HL-60 (cell line): ENCODE results near the gene RPS19BP1.

Source experiments
- DNase-seq, 2 experiments: peaks; one replicate each; pipeline ENCODE4 v3.0.0-alpha.2; 2010 to 2020; ENCODE audit warnings: low read depth in 1 of 2, low spot score in 1 of 2
- H3K27ac ChIP-seq: fragments of 250-450 bp; sonication (Bioruptor Pico); replicated peaks from 2 replicates; pipeline ENCODE4 v1.5.1; 2020; ENCODE audit warnings: mild to moderate bottlenecking, moderate library complexity
- H3K27me3 ChIP-seq: fragments of 250-450 bp; sonication (Bioruptor Pico); 2 replicates; pipeline ENCODE4 v1.5.1; 2021; ENCODE audit warnings: mild to moderate bottlenecking, moderate library complexity; ENCODE audit not compliant: insufficient read depth, poor library complexity, severe bottlenecking
- H3K4me3 ChIP-seq: replicated peaks from 2 replicates; pipeline ENCODE4 v1.5.1; 2011; ENCODE audit warnings: mild to moderate bottlenecking, control low read depth, low read length; ENCODE audit not compliant: insufficient read depth
- GABPA ChIP-seq: IDR thresholded peaks from 2 replicates; pipeline ENCODE4 v1.6.1; 2012; ENCODE audit warnings: low read depth
- POLR2AphosphoS5 ChIP-seq: IDR thresholded peaks from 2 replicates; pipeline ENCODE4 v1.6.1; 2012; ENCODE audit warnings: low read depth
- SPI1 ChIP-seq: IDR thresholded peaks from 2 replicates; pipeline ENCODE4 v1.6.1; 2012; ENCODE audit warnings: low read depth, mild to moderate bottlenecking, borderline replicate concordance
- TF ChIP-seq, protein P1 (sequence below): IDR thresholded peaks from 2 replicates; pipeline ENCODE4 v1.6.1; 2012; ENCODE audit warnings: low read depth; ENCODE audit not compliant: insufficient replicate concordance
- TF ChIP-seq, protein P2 (sequence below): IDR thresholded peaks from one replicate; pipeline ENCODE4 v1.5.1; 2011; ENCODE audit warnings: low read length, control low read depth, inconsistent platforms; ENCODE audit not compliant: insufficient read depth

The RPS19BP1 gene

GRCh38 chr22:39498802-39499201 is 33.7 kb downstream of the RPS19BP1 start:
- Histone ChIP-seq H3K4me3 (no peak overlapping the region), H3K27ac (no peak overlapping the region), H3K27me3 (no peaks in the 10 kb centered on the region)
- TF ChIP-seq, protein P1, sequence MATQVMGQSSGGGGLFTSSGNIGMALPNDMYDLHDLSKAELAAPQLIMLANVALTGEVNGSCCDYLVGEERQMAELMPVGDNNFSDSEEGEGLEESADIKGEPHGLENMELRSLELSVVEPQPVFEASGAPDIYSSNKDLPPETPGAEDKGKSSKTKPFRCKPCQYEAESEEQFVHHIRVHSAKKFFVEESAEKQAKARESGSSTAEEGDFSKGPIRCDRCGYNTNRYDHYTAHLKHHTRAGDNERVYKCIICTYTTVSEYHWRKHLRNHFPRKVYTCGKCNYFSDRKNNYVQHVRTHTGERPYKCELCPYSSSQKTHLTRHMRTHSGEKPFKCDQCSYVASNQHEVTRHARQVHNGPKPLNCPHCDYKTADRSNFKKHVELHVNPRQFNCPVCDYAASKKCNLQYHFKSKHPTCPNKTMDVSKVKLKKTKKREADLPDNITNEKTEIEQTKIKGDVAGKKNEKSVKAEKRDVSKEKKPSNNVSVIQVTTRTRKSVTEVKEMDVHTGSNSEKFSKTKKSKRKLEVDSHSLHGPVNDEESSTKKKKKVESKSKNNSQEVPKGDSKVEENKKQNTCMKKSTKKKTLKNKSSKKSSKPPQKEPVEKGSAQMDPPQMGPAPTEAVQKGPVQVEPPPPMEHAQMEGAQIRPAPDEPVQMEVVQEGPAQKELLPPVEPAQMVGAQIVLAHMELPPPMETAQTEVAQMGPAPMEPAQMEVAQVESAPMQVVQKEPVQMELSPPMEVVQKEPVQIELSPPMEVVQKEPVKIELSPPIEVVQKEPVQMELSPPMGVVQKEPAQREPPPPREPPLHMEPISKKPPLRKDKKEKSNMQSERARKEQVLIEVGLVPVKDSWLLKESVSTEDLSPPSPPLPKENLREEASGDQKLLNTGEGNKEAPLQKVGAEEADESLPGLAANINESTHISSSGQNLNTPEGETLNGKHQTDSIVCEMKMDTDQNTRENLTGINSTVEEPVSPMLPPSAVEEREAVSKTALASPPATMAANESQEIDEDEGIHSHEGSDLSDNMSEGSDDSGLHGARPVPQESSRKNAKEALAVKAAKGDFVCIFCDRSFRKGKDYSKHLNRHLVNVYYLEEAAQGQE = no peak
- TF ChIP-seq GABPA (no peak), SPI1 (no peak), POLR2AphosphoS5 (no peak)
- TF ChIP-seq, protein P2, sequence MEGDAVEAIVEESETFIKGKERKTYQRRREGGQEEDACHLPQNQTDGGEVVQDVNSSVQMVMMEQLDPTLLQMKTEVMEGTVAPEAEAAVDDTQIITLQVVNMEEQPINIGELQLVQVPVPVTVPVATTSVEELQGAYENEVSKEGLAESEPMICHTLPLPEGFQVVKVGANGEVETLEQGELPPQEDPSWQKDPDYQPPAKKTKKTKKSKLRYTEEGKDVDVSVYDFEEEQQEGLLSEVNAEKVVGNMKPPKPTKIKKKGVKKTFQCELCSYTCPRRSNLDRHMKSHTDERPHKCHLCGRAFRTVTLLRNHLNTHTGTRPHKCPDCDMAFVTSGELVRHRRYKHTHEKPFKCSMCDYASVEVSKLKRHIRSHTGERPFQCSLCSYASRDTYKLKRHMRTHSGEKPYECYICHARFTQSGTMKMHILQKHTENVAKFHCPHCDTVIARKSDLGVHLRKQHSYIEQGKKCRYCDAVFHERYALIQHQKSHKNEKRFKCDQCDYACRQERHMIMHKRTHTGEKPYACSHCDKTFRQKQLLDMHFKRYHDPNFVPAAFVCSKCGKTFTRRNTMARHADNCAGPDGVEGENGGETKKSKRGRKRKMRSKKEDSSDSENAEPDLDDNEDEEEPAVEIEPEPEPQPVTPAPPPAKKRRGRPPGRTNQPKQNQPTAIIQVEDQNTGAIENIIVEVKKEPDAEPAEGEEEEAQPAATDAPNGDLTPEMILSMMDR = no peak
- DNase-seq = no peak

- Histone ChIP-seq H3K4me3 (no peak overlapping the region), H3K27ac (no peak overlapping the region), H3K27me3 (no peaks in the 10 kb centered on the region)
- no peak for TF ChIP-seq SPI1
- TF ChIP-seq, protein P1 = no peak
- TF ChIP-seq POLR2AphosphoS5 = no peak
- TF ChIP-seq GABPA = no peak
- no peak for DNase-seq
These were observed 34.2 kb downstream of the RPS19BP1 start for GRCh38 chr22:39498368-39498767.

DNA sequence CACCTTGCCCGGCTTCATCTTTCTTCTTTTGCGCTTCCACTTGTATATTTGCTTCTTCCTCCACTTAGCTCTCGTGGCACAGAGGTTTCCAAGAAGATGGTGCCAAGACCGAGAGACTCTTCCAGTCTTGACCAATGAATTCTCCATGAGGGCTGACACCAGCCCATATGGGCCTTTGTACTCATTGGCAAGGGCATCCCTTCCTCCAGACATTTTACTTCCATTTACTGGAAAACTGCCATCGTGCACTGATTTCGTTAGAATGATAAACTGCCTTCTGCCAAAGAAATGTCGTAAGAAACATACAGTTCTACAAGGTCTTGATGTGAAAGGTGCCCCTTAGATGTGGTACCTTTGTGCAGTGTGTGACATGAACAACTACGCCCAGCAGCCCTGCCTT is 35.1 kb downstream of the RPS19BP1 start:
- no peak for DNase-seq
- Histone ChIP-seq H3K27me3 (no peaks in the 10 kb centered on the region), H3K4me3 (no peak overlapping the region), H3K27ac (no peak overlapping the region)
- TF ChIP-seq, protein P1 = no peak
- TF ChIP-seq SPI1 = no peak
- no peak for TF ChIP-seq POLR2AphosphoS5
- TF ChIP-seq GABPA = no peak
- TF ChIP-seq, protein P2 = no peak
